Measurements from ENCODE around the gene OLFM1. TPM values are rescaled to one million over a fixed set of nuclear protein-coding genes. Genes with fewer than 3 reads are reported as not detected.

OLFM1 gene
- total and polyA plus RNA-seq, 7 donors = 4.8 to 23.1 (median 11.2) TPM

- intact Hi-C loops (cut with DNase I) = no loop called here
- no peak for DNase-seq
- TF ChIP-seq CTCF (IDR thresholded peaks at IDR 0.05) = no peak
- no peaks in the 10 kb centered on the region for H3K36me3 ChIP-seq (ENCODE audit: insufficient read depth in 1 of 2, low read depth in 1 of 2)
- no peak overlapping the region for H3K4me3 ChIP-seq
- H3K4me1 ChIP-seq = no peaks in the 10 kb centered on the region
- no peak for ATAC-seq
- H3K27ac ChIP-seq = no peak overlapping the region
- WGBS, 3 donors = 56 to 76% (median 59%) methylated on average over 5 of the region's 5 CpGs
- H3K27me3 ChIP-seq (ENCODE audit: insufficient read depth in 3 of 3, low read length in 2 of 3) = peaks cover 0 to 44% (median 5%) of the 10 kb centered on the region in 3 donors
- no peaks in the 10 kb centered on the region for H3K9me3 ChIP-seq
These were observed 34.3 kb upstream of the OLFM1 start for GRCh38 chr9:135053133-135053532.

- Histone ChIP-seq H3K27me3 (ENCODE audit: insufficient read depth in 3 of 3, low read length in 2 of 3) (peaks cover 0 to 38% (median 4%) of the 10 kb centered on the region in 3 donors), H3K36me3 (ENCODE audit: insufficient read depth in 1 of 2, low read depth in 1 of 2) (no peaks in the 10 kb centered on the region), H3K27ac (no peak overlapping the region), H3K9me3 (no peaks in the 10 kb centered on the region), H3K4me3 (no peak overlapping the region), H3K4me1 (no peaks in the 10 kb centered on the region)
- no peak for TF ChIP-seq CTCF (IDR thresholded peaks at IDR 0.05)
- no peak for ATAC-seq
- intact Hi-C loops (cut with DNase I) = no loop called here
- WGBS, 3 donors = 75 to 87% (median 79%) methylated on average over 3 of the region's 3 CpGs
- no peak for DNase-seq
These were observed 32.3 kb upstream of the OLFM1 start for GRCh38 chr9:135055181-135055580.

- 68 to 69% (median 68%) methylated on average over 3 of the region's 3 CpGs for WGBS, 3 donors
- no peak for TF ChIP-seq CTCF (IDR thresholded peaks at IDR 0.05)
- H3K4me1 ChIP-seq = no peaks in the 10 kb centered on the region
- ATAC-seq = no peak
- no peaks in the 10 kb centered on the region for H3K36me3 ChIP-seq (ENCODE audit: insufficient read depth in 1 of 2, low read depth in 1 of 2)
- intact Hi-C loops (cut with DNase I) = no loop called here
- no peak overlapping the region for H3K27ac ChIP-seq
- peaks cover 0 to 50% (median 4%) of the 10 kb centered on the region in 3 donors for H3K27me3 ChIP-seq (ENCODE audit: insufficient read depth in 3 of 3, low read length in 2 of 3)
- no peaks in the 10 kb centered on the region for H3K9me3 ChIP-seq
- no peak for DNase-seq
- no peak overlapping the region for H3K4me3 ChIP-seq
These were observed 30.9 kb upstream of the OLFM1 start for GRCh38 chr9:135056541-135056940.

- Histone ChIP-seq H3K27ac (no peak overlapping the region), H3K36me3 (ENCODE audit: insufficient read depth in 1 of 2, low read depth in 1 of 2) (no peaks in the 10 kb centered on the region), H3K4me3 (no peak overlapping the region), H3K4me1 (no peaks in the 10 kb centered on the region), H3K9me3 (no peaks in the 10 kb centered on the region), H3K27me3 (ENCODE audit: insufficient read depth in 3 of 3, low read length in 2 of 3) (peaks cover 0 to 63% (median 0%) of the 10 kb centered on the region in 3 donors)
- 39 to 41% (median 41%) methylated on average over 5 of the region's 5 CpGs for WGBS, 3 donors
- intact Hi-C loops (cut with DNase I) = no loop called here
- DNase-seq = no peak
- ATAC-seq = no peak
- no peak for TF ChIP-seq CTCF (IDR thresholded peaks at IDR 0.05)
These were observed 26.9 kb upstream of the OLFM1 start for GRCh38 chr9:135060461-135061116.

GRCh38 chr9:135061441-135061840, 26.0 kb upstream of the OLFM1 start:
- ATAC-seq = no peak
- 57 to 63% (median 58%) methylated on average over 12 of the region's 12 CpGs for WGBS, 3 donors
- Histone ChIP-seq H3K27me3 (ENCODE audit: insufficient read depth in 3 of 3, low read length in 2 of 3) (peaks cover 0 to 67% (median 0%) of the 10 kb centered on the region in 3 donors), H3K27ac (no peak overlapping the region), H3K4me1 (no peaks in the 10 kb centered on the region), H3K4me3 (no peak overlapping the region), H3K36me3 (ENCODE audit: insufficient read depth in 1 of 2, low read depth in 1 of 2) (no peaks in the 10 kb centered on the region), H3K9me3 (no peaks in the 10 kb centered on the region)
- intact Hi-C loops (cut with DNase I) = no loop called here
- no peak for TF ChIP-seq CTCF (IDR thresholded peaks at IDR 0.05)
- no peak for DNase-seq

Measured in psoas muscle (tissue), 8 donors.